DMS53 treated with DMSO at 0.1 percent for 48 hours (cell line): ENCODE data around the gene PTPRT.

ENCODE experiments used
- DNase-seq: peaks from one replicate; lab custom pipeline; 2025; ENCODE audit not compliant: unreplicated experiment; lab: John Stamatoyannopoulos, UW

The PTPRT gene

DNA sequence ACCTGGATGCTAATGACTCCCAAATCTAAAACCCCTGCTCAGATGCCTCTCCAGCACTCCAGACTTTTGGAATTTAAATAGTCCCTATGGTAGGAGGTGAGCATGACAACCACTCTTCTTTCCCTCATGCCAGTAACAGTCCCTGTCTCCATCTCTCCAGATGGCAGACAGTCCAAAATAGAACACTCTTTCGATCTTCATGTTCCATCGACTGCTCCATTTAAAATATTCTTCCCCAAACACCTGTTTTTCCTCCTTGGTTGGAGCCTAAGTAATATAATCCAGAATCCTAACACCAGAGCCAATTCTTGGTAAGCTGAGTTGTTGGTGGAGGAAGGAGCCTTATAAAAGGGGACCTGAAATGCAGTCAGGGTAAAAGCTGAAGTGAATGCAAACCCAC, 848.1 kb downstream of the PTPRT start:
- no peak for DNase-seq

DNA sequence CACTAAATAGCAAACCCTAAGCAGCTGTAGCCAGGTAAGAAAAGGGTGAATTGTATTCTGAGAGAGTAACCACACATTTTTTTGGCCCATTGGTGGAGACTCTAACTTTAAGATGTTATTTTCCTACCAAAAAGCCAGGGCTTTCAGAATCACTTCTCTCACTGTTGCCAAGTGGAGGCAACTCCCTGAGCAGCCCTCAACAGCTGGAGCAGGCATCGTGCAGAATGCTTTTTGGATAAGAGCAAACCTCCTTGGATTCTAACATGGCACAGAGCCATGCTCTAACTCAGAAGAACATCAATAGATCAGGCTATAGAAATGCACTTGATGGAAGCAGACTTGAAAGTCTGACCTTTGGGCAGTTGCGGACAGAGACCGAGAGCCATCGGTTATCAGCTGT, 849.3 kb downstream of the PTPRT start:
- no peak for DNase-seq

DNA sequence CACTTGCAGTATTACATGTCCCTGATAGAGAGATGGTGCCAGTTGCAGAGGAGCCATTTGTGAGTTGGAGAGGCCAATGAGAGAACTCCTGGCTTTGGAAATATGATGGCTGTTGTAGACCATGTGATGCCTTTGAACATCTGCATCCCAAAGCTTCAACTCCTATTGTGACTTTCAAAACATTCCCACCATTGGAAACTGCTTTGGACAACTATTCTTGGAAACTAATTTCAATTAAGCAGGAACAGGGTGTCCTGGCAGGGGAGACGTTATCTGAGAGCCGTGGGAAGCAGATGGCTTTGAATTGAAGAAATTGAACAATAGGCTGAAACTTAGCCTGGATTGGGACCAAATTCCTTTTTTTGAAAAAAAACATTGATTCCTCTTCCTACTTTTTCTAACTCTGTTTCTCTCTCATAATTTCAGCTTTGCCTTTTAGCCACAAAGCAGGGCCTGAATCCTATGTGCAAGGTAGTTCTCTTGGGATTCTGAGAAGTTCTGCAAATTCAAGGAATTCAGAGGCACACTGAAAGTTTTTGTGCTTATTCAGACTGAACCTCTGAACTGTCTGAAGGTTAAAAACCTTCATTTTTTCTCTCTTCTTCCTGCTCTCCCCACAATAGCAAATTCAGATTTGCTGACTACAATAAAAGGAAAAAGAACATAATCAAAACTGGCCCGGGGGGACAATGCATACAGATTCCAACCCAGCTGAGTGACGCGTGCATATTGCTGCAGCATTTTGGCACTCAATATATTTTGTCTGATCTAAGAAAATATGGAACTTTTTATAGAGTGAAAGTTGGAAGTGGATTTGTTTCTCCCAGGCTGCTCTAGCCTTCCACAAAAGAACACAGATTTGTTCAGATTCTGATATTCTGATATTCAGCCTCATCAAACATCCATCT, 851.2 kb downstream of the PTPRT start:
- DNase-seq, result no peak

DNA sequence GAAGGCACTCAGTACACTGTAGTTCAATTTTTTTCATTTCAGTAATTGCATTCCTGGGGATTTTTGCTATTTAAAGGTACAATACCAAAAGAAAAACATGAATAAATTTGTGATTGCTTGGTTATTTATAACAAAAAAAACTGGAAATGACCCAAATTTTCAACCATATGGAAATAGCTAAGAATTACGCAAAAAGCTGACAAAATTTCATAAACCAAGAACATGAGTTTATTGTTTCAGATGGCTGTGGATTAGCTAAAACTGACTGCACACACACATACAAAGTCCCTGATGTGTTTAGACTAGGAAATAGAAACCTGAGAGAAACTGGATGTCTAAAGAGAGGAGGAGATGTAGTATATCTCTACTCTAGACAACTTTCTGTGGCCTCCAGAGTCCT, 853.1 kb downstream of the PTPRT start:
- no peak for DNase-seq

DNA sequence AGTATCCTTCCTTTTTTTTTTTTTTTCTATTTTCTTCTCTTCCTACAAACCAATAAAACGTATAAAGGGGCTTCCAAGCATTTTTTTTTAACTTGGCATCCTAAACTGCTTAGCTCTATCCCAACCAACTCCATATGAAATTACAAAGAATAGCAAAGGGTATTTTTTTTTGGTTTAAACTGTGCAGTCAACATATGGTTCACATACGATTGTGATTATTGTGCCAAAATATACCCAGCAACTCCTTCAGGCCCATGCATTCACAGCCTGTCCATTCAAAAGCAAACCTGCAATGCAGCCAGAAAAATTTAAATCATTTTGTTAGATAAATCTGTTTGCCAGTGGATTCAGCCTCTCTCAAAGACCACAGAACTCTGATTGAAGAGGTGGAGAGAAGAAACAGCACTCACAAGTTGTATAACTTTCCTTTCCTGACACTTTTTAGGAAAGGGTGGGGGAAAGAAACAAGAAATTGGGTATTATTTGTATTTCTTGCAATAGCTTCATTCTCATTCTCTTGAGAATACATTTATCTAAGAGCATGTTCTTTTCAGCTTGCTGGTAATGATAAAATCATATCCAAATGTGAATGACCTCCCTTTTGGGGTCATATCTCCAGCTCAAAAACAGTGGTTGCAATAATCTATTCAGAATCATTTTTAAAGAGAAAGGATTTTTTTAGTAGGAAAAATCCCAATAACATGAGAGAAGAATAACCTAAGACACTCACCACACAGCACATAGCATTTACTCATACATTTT, 870.3 kb downstream of the PTPRT start:
- DNase-seq, result no peak

DNA sequence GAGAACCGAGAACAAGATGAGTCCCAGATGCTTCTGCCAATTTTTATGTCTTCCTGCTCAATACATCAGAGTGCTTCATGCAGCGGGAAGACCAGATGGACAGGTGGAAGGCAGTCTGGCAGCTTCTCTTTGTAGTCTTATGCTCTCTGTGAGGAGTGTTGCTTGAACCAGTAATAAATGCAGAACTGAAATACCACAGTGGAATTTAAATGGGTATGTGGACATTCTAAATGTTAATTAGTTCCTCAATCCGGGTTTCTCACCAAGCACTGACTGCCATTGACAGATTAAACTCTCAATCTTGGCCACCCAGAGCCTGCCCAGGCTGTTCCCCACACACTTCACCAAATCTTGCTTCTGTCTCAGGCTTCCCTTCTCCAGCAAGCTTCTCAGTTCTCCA, 876.0 kb downstream of the PTPRT start:
- no peak for DNase-seq

DNA sequence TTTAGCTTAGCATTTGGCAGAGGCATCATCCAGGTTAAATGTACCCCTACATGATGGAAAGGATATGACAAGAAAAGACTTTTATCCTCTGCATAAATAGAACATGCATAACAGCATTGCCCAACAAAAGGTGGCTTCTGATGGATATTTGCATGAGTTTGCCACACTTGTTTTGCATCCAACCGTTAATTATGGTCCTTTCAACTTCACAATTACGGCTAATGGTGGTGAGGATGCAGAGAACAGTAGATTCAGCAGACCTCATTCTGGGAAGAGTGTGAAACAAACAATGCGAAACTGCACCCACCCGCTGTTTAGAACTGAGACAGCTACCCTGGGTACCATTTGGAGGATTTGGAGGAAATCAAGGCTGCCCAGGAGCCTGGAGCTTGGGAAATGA, 880.7 kb downstream of the PTPRT start:
- DNase-seq, result no peak

DNA sequence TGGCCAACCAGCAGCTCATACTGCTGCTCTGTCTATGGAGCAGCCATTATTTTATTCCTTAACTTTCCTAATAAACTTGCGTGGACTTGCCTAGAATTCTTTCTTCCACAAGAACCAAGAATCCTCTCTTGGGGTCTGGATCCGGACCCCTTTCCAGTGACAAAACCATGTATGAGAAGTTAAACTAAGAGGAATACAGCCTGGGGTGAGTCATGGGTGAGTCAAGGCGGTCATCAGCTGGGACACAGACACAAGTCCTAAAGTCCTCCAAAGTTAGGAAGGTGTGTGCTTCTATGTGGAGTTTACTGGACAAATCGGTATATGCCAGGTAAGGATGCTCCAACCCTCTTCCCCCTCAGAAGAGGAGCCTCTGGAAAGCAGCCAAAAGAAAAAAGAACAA, 881.5 kb downstream of the PTPRT start:
- DNase-seq, result no peak

DNA sequence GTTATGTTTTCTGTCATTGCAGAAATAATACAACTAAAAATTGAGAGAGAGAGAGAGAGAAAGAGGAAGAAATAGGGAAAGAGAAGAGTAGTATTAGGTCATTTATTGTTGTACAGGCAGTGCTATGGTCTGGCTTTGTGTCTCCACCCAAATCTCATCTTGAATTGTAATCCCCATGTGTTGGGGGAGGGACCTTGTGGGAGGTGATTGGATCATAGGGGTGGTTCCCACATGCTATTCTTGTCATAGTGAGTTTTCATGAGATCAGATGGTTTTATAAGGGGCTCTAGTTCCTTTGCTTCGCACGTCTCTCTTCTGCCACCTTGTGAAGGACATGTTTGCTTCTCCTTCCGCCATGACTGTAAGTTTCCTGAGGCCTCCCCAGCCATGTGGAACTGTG, 894.1 kb downstream of the PTPRT start:
- DNase-seq, result no peak

DNA sequence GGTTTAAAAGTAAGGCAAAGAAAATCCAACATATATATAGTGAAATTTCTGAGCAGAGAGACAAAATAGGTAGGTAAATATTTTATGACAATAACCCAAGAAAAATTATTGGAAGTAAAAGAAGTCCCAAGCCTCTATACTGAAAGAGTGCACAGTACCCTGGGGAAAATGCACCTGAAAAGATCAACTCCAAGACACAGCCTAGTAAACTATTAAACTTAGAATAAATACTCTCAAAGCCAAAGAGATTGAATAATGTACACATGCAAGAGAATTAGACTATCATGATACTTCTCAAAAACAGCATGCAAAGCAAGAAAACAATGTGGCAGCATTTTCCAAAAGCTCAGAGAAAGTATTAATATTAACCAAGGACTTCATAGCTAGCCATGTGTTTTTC, 894.7 kb downstream of the PTPRT start:
- no peak for DNase-seq

DNA sequence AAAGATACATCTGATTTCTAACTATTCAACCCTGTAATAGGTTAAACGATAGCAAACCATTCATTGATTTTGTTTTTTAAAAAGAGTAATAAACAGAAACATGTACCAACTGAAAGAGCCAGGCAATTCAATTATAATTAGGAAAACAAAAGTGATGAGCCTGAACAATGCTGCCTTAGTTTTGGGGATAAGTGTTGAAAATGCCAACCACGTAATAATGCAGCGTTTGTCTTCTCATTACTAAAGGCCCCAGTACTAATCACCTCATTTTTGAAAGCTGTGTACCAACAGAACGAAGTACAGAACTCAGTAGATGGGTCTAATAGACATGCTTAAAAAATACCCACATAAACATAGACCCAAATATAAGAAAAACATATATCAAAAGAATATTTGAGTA, 907.9 kb downstream of the PTPRT start:
- no peak for DNase-seq

DNA sequence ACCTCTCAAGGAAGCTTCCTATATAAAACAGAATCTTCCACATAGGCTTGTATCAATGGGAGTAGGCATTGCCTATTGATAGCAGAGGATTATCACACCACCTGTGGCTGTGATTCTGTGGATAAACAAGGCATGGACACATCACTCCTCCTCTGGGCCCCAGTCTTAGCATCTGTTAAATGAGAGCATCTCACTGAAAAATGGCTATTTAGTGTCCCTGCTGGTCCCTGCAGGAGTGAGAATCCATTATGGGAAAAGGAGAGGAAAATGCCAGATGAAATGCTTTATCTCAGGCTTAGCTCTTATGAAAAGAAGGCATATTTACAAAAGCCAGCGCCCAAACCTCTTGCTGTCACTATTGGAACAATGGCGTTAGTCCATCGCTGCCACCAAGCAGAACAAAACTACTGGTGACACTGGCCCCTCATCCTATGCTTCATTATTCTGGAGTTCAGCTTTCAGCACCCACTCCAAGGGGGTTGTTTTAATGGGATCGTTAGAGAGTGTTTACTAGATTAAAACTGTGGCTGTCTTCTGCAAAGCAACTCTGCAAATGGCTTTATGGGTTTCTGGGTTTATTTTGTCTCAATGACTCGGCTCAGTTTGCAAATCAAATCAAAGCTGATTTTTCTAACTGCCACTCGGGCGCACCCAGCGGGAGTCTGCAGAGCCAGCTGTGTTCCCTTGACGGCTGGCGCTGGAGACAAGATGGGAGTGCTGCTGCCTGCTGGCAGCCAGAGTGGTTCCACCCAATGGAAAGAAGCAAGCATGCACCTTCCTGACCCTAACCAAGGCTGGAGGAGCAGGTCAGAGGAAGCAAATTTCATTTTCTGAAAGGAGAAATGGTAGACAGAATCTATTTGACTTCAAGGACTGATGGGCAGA, 912.7 kb downstream of the PTPRT start:
- no peak for DNase-seq

DNA sequence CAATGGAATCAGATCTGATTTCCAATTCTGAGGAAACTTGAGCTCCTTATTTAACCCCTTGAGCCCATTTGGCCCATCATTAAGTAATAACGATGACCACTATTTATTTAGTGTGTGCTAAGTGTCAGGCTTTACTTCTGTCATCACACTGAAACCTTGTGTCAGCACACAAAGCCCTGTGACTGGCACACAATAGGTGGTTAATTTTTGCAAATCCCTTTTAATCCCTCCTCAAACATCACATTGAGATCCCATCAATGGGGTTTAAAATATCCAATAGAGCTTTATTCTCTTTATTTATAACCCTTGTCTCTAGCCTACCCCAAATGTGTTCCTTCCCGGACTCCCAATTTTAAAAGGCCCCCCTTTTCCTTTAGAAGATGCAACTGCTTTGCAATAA, 914.7 kb downstream of the PTPRT start:
- DNase-seq, result no peak

DNA sequence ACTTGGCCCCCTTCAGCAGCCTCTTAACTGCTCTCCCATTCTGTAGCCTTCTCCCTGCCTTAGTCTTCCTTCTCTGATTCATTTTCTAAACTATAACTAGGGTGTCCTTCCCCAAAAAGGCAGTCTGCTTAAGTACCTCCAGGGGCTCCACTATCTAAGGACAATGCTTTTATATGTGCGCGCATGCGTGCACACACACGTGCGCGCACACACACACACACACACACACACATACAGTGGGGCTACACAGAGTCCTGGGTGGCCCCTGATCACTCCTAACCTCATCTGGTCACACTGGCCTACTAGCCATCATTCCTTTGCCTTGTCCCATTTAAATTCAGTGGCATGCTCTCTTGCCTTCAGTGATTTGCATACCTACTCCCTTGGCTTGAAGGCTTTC, 917.2 kb downstream of the PTPRT start:
- DNase-seq, result no peak

DNA sequence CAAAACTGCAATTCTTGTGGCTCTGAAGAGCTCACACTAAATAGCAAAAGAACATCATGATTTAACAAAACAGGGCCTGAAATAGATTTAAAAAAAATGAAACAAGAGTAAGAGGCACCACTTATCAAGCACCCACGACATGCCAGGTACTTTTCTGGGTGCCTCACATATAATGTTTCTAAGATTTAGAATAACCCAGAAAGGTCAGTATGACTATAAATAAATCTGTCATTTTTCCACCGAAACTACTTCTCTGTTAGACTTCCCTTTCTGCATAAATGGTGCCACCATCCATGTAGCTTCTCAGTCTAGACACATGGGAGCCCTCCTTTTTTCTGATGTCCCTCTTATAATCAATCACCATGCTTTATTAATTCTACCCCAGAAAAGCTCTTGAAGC, 919.2 kb downstream of the PTPRT start:
- DNase-seq, result no peak

DNA sequence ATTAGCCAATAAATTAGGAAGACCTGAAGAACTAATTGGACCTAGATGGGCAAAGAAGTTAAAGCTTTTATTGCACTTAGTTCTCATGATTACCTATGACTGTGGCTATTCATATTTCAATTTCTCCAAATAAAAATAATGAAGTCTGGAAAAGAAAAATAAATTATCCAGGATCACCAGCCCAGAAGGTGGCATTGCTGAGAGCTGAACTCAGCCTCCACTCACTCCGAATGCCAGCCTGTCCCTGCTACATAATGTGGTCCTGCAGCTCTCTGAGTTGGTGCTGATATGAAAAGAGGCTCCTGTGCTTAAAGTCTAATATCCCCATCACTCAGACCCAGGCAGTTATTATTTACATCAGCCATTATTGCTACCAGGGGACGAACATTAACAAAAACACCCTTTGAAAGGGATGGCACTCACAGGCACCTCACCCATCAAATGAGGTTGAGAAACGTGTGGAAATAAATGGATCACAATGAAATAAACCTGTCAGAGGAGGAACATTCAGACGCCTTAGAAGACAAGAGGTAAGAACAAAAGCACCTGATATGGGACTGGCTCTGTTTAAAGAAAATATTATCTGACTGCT, 921.8 kb downstream of the PTPRT start:
- DNase-seq, result no peak

DNA sequence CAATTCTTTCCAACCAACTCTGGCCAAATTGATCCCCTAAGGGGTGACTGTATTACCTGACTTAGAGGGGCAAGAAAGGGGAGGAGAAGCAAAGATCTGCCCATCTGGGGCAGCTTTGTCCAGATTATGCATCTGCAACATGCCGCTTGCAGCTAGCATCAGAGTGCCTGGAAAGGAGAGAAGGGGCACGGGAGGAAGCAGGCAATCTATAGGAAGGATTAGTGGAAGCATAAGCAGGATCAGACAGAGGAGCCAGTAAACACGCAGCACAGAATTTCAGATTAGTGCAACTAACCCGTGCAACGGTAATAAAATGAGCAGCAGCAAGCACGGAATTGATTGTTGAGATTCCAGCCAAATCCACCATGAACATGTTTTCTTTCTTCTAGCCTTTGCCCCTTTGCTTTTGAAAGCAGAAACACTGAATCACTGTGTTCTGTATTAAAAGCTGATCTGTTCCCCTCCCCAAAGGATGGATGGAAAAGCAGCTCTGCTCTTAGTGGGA, 927.9 kb downstream of the PTPRT start:
- no peak for DNase-seq

DNA sequence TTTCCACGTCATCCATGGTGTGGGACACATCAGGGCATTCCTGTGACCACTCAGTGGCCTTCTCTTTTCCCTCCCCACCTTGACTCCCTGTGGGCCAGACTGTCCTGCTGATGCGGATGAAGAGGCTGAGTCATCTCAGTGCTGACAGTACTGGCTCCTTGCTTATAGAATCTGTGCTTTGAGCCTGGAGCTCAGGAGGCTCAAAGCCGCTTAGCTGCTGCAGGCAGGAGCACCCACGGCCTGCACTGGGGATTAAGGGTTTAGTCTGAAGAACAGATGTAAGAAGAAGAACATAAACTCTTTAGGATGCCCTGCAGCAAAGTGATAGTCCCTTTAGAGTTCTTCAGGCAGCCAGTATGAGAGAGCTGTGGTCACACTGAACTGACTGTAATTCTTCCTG, 929.5 kb downstream of the PTPRT start:
- no peak for DNase-seq

DNA sequence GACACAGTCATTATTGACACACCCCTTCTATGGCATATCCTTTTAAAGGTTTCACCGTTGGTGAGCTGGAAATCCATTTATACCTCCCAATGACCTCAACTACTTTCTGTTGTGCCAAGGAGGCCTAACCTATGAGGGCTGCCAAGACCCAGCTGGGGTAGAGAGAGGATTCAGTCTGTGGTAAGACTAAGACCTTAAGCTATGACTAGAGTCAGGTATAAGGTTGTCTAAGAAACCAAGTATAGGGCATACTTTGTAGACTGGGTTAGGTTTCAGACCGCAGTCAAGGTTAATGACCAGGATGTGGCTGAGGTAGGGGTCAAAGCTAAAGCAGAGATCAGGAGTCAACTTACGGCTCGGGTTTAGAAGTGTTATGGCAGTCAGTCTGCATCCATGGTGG, 930.3 kb downstream of the PTPRT start:
- DNase-seq, result no peak

DNA sequence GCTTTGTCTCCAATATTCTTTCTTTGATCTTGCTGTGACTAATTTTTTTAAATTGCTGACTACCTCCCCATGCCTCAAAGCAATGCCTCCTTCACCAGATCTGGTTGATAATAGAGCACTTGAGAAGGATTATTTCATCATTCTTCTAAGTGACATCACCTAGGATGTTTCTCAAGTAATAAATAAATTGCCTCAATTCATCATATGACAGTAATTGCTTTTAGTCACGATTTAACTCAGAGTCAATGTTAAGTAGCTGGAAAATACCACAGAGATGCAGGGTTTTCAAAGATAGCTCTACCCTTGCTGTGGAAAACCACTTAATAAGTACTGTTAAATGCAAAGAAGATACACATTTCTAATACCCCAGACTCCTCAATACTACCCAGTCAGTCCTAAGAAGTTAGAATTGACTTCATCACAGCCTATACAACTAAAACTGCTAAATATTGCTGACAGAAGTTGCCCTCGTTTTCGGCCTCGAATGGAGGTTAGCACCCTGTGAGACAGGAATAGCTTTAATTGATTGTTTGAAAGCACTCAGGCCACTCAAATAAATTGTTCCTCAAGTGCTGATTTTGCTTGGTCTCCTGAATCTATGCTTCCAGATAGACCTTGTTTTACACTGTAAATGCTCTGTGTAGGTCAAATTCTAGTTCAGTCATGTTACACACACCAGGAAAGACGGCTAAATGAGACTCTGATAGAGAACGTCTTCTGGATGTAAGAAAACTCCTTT, 931.0 kb downstream of the PTPRT start:
- DNase-seq, result no peak
